Right kidney (tissue), 1 donor: ENCODE results near the gene ZNF530.

ENCODE experiments used
- DNase-seq: peaks from one replicate; pipeline ENCODE4 v3.0.0-alpha.2; 2016

Gene ZNF530

DNA sequence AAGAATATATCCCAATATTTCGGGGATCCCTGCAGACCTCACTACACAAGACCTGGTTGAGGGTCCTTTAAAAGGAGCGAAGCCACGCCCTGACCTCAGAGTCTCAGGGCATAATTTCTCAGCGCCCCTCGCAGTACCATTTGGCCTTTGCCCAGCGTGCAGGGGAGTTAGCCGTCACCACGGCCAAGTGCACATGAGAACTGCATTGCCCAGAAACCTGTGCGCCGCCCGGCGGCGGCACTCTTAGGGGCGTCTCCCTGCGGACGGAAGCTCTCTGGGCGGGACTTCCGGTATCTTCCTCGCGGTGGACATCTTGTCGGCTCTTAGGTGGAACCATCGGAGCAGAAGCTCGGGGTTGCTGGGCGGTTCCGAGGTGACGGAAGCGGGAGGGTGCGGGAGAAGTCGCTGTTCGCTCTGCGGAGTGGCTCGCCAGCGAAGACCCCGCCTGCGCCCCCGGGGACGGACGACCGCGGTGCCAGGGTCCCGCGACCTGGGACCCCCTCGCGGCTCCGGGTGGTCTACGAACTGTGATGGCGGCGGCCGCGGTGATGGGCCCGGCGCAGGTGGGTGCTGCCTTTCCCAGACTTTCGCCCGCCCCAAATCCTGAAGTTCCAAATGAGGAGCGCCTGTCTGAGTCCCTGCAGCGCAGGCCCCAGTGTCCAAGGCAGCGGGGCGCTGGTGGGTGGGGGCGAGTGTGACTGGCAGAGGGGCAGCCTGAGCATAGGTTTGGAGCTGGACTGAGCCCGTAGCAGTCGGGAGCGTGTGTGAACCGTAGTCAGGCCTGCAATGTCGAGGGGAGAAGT lies 14.5 kb downstream of the ZNF530 start, which contains the start of gene ZNF134:
ZNF134 (plus strand) TSS at position 302 of the 803 bp plus-strand sequence. CDS start 5,227 bp downstream, outside the sequence.
- DNase-seq: peak; percentile 84

DNA sequence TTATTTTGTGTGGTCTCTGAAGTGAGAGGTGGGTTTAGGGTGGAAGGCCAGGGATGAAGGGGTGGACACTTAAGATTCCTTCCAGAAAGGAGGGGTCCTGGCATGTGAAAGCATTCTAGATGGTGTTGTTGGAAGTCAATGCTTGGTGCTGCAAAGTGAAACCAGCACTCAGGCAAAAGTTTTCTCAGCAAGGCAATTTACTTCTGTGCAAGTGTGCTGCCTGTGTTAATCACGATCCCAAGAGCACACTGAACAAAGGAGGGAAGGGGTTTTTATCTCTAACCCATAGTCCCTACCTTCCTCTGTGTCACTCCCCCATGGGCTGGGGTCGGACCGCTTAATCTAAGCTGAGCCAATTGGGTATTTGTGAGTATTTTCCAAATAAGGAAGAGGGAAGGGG lies 15.7 kb downstream of the ZNF530 start:
- no peak for DNase-seq

DNA sequence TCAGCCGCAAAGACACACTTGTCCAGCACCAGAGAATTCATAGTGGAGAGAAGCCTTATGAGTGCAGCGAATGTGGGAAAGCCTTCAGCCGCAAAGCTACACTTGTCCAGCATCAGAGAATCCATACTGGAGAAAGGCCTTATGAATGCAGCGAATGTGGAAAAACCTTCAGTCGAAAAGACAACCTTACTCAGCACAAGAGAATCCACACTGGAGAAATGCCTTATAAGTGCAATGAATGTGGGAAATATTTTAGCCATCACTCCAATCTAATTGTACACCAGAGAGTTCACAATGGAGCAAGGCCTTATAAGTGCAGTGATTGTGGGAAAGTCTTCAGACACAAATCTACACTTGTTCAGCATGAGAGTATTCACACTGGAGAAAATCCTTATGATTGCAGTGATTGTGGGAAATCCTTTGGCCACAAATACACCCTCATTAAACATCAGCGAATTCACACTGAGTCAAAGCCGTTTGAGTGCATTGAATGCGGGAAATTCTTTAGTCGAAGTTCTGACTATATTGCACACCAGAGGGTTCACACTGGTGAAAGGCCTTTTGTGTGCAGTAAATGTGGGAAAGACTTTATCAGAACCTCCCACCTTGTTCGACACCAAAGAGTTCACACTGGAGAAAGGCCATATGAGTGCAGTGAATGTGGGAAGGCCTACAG lies 21.1 kb downstream of the ZNF530 start:
- peak; percentile 8 for DNase-seq

DNA sequence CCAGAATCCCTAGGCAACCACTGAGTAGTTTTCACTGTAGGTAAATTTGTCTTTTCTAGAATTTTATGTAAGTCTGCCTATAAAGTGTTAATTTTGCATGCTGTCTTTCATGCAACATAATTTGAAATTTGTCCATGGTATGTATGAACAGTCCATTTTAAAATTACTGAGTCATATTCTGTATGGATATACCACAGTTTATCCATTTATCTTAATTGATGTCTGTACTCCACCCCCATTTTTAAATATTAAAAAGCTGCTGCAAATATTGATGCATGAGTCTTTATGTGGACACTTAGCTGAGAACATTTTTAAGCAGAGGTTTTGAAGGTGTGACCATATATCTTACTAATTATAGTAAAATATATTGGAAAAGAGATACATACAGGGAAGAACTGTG lies 23.4 kb downstream of the ZNF530 start:
- DNase-seq: no peak

DNA sequence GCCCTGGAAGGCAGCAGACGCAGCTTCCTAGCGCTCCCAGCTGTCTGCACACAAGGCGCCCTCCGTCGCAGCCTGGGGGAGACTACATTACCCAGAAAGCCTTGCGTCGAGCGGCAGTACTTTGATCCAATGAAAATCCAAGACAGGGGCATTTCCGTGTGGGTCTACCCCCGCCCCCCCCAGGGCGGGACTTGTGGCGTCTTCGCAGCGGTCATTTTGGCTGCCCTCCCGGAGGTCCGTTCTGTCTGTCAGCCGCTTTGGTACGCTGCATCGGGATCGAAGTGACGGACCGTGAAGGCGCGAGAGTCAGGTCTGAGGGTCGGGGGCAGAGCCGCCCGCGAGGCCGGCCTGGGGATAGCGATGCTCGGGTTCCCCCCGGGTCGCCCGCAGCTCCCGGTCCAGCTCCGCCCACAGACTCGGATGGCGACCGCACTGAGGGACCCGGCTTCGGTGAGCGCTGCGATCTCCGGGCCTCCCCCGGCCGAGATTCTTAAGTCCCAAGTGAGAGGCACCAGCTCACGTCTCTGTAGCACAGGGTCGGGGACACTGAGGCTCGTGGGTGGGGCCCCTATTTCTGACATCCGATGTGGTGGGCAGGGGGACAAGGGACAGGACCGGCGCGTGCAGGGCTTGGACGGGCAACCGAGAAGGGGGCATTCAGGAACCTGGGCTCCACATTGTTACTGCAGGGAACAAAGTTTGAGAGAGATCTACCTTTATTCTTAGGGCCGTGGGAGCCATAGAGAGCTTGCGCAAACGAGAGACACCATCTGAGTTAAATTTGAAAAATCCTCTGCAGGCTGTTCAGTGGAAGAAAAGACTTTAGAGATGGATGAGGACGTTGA lies 33.5 kb downstream of the ZNF530 start, which contains the start of gene ZNF211:
ZNF211 (plus strand) TSS at position 182 of the 845 bp plus-strand sequence; CDS start at position 361, 179 bp downstream.
- DNase-seq: peak; percentile 97

DNA sequence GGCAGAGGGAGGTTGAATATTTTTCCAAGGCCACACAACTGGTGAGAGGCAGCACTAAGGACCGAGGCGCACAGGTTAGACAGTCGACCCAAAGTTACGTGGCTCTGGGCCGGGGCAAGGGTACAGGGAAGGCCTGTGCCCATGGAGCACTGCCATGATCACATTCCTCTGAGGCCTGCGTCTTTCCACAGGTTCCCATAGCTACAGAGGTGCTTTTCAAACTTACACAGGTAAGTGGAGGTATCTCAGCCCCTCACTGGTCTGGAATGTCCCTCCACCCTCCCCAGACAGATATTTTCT lies 34.1 kb downstream of the ZNF530 start:
- DNase-seq: no peak

DNA sequence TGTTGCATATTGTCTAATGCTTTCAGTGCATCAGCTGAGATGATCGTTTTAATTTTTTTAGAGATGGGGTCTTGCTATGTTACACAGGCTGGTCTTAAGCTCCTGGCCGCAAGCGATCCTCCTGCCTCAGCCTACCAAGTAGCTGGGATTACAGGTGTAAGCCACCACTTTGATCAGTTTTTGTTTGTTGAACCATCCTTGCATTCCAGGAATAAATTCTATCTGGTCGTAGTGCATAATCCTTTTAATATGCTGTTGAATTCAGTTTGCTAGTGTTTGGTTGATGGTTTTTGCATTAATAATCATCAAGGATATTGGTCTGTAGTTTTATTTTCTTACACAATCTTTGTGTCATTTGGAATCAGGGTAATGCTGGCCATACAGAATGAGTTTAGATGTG lies 37.7 kb downstream of the ZNF530 start:
- no peak for DNase-seq

DNA sequence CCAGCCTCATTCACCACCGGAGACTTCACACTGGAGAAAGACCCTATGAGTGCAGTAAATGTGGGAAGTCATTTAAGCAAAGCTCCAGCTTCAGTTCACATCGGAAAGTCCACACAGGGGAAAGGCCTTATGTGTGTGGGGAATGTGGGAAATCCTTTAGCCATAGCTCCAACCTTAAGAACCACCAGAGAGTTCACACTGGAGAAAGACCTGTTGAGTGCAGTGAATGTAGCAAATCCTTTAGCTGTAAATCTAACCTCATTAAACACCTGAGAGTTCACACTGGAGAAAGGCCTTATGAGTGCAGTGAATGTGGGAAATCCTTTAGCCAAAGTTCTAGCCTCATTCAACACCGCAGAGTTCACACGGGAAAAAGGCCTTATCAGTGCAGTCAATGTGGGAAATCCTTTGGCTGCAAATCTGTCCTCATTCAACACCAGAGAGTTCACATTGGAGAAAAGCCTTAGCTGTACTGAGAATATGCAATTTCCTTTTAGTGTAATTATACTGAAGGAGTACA lies 42.1 kb downstream of the ZNF530 start:
- no peak for DNase-seq

DNA sequence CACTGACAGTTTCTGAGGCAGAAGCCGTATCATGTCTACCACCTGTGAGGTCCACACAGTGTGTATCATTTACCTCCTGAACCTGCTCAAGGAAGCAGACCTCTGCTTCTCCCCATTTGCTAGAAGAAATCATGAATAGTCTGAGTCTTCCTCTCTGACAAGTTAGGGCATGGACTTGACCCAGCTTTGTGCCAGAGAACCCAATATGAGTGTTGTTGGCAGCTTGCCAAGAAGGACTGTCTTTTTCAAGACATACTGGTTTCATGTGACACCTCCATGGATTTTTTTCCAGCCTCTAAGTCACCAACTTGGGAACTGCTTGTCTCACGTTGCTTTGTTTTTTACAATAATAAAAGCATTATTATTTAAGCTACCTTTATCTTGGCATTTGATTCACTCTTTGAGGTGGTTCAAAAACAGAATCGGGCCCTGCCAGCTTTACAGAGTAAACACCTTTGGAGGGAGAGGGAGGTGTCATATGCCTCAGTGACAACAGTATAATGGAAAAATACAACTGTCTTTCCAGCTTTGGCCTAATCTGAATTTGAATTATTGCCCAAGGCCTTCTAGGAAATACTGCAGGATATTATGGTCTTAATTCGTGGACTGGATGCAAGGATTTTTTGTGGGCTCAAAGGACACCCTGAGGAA lies 42.8 kb downstream of the ZNF530 start:
- DNase-seq: no peak

DNA sequence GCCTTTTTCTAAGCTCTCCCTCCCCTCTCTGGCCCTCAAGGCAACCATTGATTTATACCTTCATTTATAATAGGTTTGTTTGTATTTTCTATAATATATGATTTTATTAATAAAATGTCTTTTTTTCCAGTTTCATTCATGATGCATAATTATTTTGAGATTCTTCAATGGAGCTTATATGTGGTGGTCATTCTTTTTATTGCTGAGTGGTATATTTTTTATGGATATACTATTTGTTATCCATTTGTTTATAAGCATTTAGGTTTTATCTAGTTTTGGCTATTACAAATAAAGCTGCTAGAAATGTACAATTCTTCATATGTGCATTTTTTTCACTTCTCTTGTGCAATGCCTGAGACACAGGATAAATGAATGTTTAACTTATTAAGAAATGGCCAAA lies 44.0 kb downstream of the ZNF530 start:
- no peak for DNase-seq

DNA sequence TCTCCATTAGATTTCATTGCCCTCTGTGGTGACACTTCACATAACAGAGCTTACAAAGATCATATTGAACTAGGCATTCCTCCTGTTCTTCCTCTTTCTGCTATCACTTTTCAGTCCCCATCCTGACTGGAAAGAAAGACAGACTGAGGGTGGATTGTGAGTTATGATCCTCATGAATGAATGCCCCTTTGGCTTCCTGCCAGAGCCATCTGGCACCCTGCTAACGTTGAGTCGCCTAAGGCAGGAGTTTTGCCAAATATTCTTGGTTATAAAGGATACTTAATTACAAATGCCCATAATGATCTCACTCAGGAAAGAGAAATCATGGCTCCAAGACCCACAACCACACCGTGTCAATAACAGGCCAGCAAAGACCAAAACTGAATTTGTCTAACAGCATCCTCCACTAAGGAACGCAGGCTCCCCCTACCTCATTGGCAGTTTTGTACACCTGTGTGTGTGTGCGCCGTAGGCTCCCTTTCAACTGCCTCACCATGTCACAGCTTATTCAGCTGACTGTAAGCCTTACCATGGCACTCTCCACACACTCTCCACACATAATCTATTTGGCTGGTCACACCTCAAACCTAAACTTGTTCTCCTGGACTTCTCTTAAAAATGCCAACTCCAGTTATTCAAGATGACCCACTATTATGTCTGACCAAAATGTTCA lies 48.8 kb downstream of the ZNF530 start:
- DNase-seq: no peak

DNA sequence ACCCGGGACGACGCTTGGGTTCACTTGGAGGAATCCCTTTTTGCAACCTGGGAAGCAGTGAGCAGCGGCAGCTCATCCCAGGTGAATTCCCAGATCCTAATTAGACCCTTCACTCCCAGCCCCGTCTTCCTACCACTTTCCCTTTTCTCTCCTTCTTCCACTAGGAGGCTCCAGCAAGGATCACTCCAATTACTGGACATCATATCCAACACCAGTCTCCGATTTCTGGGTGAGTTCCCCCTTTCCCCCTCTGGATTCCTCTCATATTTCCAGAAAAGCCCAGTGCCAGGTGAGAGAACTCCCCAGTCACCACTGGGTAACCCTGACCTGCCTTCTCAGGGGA lies 51.9 kb downstream of the ZNF530 start:
- DNase-seq: no peak

DNA sequence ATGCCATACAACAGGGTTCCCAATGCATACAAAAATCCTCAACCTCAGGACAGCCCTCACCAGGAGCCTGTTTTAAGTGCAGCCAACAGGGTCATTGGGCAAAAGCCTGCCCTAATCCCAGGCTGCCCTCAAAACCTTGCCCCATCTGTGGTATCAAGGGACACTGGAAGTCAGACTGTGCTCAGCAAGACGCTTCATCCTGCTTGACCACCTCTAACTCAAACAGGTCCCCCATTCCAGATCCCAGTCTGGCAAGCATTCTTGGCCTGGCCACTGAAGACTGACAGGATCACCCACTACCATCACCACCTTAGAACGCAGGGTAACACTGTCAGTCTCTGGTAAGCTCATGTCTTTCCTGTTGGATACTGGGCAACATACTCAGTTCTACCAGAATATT lies 54.0 kb downstream of the ZNF530 start:
- no peak for DNase-seq

DNA sequence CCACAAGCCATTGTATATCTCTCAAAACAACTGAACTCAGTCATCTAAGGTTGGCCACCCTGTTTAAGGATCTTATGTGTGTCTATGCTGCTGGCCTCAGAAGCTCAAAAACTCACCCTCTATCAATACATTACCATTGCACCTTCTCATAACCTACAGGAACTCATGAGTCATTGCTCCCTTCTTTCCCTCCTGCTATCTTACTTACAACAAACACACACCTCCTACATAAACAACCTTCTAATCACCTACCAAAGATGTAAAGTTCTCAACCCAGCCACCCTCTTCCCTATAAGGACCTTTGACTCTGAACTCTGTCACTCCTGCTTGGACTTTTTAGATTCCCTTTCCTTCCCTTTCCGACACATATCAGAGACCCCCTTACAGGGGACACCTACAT lies 55.8 kb downstream of the ZNF530 start:
- no peak for DNase-seq

DNA sequence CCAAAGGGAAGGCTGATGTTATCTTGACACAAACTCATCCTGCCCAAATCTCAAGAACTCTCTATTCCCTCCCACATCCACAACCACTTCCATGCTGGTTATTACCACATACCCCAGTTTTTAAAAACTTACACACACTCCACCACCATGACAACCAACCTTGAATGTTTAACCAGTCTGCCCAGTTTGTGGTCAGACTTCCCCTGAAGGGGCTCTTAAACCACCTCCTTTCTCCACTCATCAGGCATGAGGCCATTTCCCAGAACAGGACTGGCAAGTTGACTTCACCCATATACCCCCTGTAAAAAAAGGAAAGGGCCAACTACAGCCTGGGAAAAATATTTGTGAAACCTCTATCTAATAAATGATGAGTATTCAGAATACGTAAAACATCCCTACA lies 56.7 kb downstream of the ZNF530 start:
- DNase-seq: no peak
